SK-N-SH (cell line): ENCODE measurements around the gene USH1C.

Experiments
- CTCF ChIP-seq: fragments of 200-600 bp; sonication (generic); IDR thresholded peaks from 2 replicates; pipeline ENCODE4 v1.6.1; 2017; ENCODE audit warnings: antibody characterized with exemption, mild to moderate bottlenecking, moderate library complexity
- EZH2phosphoT487 ChIP-seq: fragments of 200-600 bp; sonication (generic); IDR thresholded peaks from 2 replicates; pipeline ENCODE4 v1.6.1; 2017; ENCODE audit warnings: low read depth, mixed run types, mild to moderate bottlenecking, antibody characterized with exemption, moderate library complexity, borderline replicate concordance
- FOXM1 ChIP-seq: IDR thresholded peaks from 2 replicates; pipeline ENCODE4 v1.4.0; 2012; ENCODE audit warnings: low read depth, mild to moderate bottlenecking
- GABPA ChIP-seq: IDR thresholded peaks from 2 replicates; pipeline ENCODE4 v1.4.0; 2012; ENCODE audit warnings: low read depth, mild to moderate bottlenecking
- JUND ChIP-seq: IDR thresholded peaks from 2 replicates; pipeline ENCODE4 v1.4.0; 2012
- RCOR1 ChIP-seq: fragments of 150-350 bp; IDR thresholded peaks from 2 replicates; pipeline ENCODE4 v1.6.1; 2017; ENCODE audit warnings: antibody characterized with exemption, low read length
- RFX5 ChIP-seq: IDR thresholded peaks from 2 replicates; pipeline ENCODE4 v1.6.1; 2012; ENCODE audit warnings: mild to moderate bottlenecking, improper control_type of control experiment, low read length
- RXRA ChIP-seq: IDR thresholded peaks from 2 replicates; pipeline ENCODE4 v1.4.0; 2012; ENCODE audit warnings: low read depth, mild to moderate bottlenecking, borderline replicate concordance
- YY1 ChIP-seq: IDR thresholded peaks from 2 replicates; pipeline ENCODE4 v1.4.0; 2012; ENCODE audit warnings: low read depth, mild to moderate bottlenecking

GRCh38 chr11:17521106-17521900 is 22.9 kb downstream of the USH1C start:
- TF ChIP-seq CTCF: no peak
- TF ChIP-seq RFX5: no peak
- no peak for TF ChIP-seq RCOR1
- no peak for TF ChIP-seq RXRA
- no peak for TF ChIP-seq FOXM1
- no peak for TF ChIP-seq YY1
- TF ChIP-seq EZH2phosphoT487: no peak
- no peak for TF ChIP-seq JUND
- TF ChIP-seq GABPA: no peak
